Measurements from ENCODE around the gene PRICKLE2.
A peak's percentile ranks its signal among the peaks of the same experiment; 100 is the strongest.

PRICKLE2 gene

GRCh38 chr3:64220161-64220914, 4.9 kb downstream of the PRICKLE2 start:
- peak; percentile 30 for DNase-seq (ENCODE audit: low read depth)

GRCh38 chr3:64218746-64219145, 6.5 kb downstream of the PRICKLE2 start:
- DNase-seq (ENCODE audit: low read depth), result no peak

GRCh38 chr3:64218329-64218728, 6.9 kb downstream of the PRICKLE2 start:
- DNase-seq (ENCODE audit: low read depth), result no peak

- no peak for DNase-seq (ENCODE audit: low read depth)
Observed at GRCh38 chr3:64216274-64217147, 8.8 kb downstream of the PRICKLE2 start.

- DNase-seq (ENCODE audit: low read depth), result no peak
Observed at GRCh38 chr3:64215559-64215958, 9.7 kb downstream of the PRICKLE2 start.

- DNase-seq (ENCODE audit: low read depth), result no peak
Observed at GRCh38 chr3:64215103-64215502, 10.2 kb downstream of the PRICKLE2 start.

- no peak for DNase-seq (ENCODE audit: low read depth)
Observed at GRCh38 chr3:64214381-64215018, 10.8 kb downstream of the PRICKLE2 start.

GRCh38 chr3:64213962-64214379, 11.3 kb downstream of the PRICKLE2 start:
- no peak for DNase-seq (ENCODE audit: low read depth)

- DNase-seq (ENCODE audit: low read depth), result no peak
Observed at GRCh38 chr3:64213224-64213878, 11.9 kb downstream of the PRICKLE2 start.

GRCh38 chr3:64209866-64210621, 15.2 kb downstream of the PRICKLE2 start:
- no peak for DNase-seq (ENCODE audit: low read depth)

GRCh38 chr3:64207289-64208080, 17.8 kb downstream of the PRICKLE2 start:
- no peak for DNase-seq (ENCODE audit: low read depth)

GRCh38 chr3:64203969-64204908, 21.0 kb downstream of the PRICKLE2 start:
- no peak for DNase-seq (ENCODE audit: low read depth)

GRCh38 chr3:64203216-64203615, 22.1 kb downstream of the PRICKLE2 start:
- DNase-seq (ENCODE audit: low read depth), result no peak

- no peak for DNase-seq (ENCODE audit: low read depth)
Observed at GRCh38 chr3:64199932-64200331, 25.3 kb downstream of the PRICKLE2 start.

- DNase-seq (ENCODE audit: low read depth), result no peak
Observed at GRCh38 chr3:64196236-64196929, 28.9 kb downstream of the PRICKLE2 start.

- no peak for DNase-seq (ENCODE audit: low read depth)
Observed at GRCh38 chr3:64195789-64196188, 29.5 kb downstream of the PRICKLE2 start.

GRCh38 chr3:64191822-64192221, 33.4 kb downstream of the PRICKLE2 start:
- no peak for DNase-seq (ENCODE audit: low read depth)
